Measurements from ENCODE around the gene TMEM263. TPM values are rescaled to one million over a fixed set of nuclear protein-coding genes. Genes with fewer than 3 reads are reported as not detected.

The TMEM263 gene
- total RNA-seq, 3 donors from 2014 or later, result 28.8 to 44.2 (median 37.0) TPM

DNA sequence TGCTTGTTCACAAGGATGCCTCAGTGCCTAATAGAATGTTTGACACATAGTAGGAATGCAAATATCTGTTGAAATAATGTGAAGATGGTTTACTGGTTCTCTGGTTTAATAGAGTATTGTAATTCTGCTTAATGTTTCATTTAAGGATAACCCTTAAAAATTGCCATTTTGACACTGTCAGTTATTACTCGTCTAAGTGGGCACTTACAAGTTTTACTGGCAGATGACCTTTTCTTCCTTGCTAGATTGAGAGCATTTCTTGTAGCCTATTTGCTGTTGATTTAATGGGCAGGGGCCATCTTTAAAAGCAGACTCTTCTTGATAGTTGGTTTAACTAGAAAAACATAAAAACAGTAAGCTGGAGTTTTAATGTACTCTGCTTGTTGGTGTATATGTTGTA lies 1.9 kb downstream of the TMEM263 start:
- intact Hi-C loops (cut with DNase I; ENCODE audit: low total_unique reads), result no loop called here
- Histone ChIP-seq H3K36me3 (no peaks in the 10 kb centered on the region), H3K27me3 (no peaks in the 10 kb centered on the region), H3K9me3 (no peaks in the 10 kb centered on the region), H3K27ac (no peak overlapping the region), H3K4me1 (peaks cover 0 to 15% of the 10 kb centered on the region in 2 donors), H3K4me3 (peak overlapping the region; percentile 94 to 98 (median 95))
- no peak for DNase-seq (ENCODE audit: low spot score in 2 of 2)
- TF ChIP-seq POLR2AphosphoS5 (IDR thresholded peaks at IDR 0.05) (no peak), POLR2A (IDR thresholded peaks at IDR 0.05) (no peak)

- Histone ChIP-seq H3K4me3 (no peak overlapping the region), H3K27ac (no peak overlapping the region)
These were observed 4.7 kb downstream of the TMEM263 start for GRCh38 chr12:106960443-106960842.

DNA sequence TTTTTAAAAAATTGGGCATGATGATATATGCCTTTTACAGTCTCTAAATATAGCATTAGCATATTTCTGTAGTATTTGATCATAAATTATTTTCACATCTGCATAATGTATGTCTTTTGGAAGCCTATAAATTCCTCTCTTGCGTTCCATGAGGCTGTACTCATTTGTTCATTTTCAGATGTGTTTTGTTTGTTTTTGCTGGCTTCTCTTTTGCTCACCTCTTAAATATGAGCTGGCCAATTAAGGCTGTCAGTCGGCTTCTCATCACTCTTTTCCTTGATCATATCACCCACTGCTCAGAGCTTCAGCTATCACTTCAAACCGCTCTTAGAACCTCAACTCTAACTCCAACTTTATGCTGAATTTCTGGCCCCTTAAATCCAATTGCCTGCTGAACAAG lies 6.6 kb downstream of the TMEM263 start:
- intact Hi-C loops (cut with DNase I; ENCODE audit: low total_unique reads), result no loop called here
- Histone ChIP-seq H3K9me3 (no peaks in the 10 kb centered on the region), H3K4me1 (peaks cover 0 to 10% of the 10 kb centered on the region in 2 donors), H3K27me3 (no peaks in the 10 kb centered on the region), H3K4me3 (no peak overlapping the region), H3K36me3 (no peaks in the 10 kb centered on the region), H3K27ac (no peak overlapping the region)
- no peak for DNase-seq (ENCODE audit: low spot score in 2 of 2)
- TF ChIP-seq POLR2AphosphoS5 (IDR thresholded peaks at IDR 0.05) (no peak), CTCF (IDR thresholded peaks at IDR 0.05) (no peak), POLR2A (IDR thresholded peaks at IDR 0.05) (no peak)

More at GRCh38 chr12:106960443-106960842, 4.7 kb downstream of the TMEM263 start:
- no peak for TF ChIP-seq POLR2AphosphoS5 (IDR thresholded peaks at IDR 0.05)
- Histone ChIP-seq H3K4me1 (peaks cover 0 to 10% of the 10 kb centered on the region in 2 donors), H3K9me3 (no peaks in the 10 kb centered on the region), H3K36me3 (no peaks in the 10 kb centered on the region), H3K27me3 (no peaks in the 10 kb centered on the region)
- no peak for DNase-seq (ENCODE audit: low spot score in 2 of 2)
- intact Hi-C loops (cut with DNase I; ENCODE audit: low total_unique reads), result no loop called here

DNA sequence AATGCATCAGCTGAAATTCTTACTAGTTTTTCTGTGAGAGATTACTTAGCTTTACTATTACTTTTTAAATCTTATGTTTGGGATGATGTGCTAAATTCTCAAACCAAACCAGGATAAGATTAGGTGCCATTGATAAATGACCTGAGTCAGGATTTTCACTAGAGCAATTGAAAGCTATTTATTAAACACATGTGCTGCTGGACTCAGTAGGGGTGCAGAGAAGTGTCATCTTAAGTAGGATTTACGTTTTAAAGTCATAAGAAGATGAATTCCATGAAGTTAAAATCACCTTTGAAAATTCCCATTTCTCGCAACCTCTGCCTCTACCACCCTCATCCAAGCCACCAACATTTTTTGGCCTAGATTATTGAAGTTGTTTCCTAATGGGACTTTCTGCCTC lies 8.8 kb downstream of the TMEM263 start:
- DNase-seq (ENCODE audit: low spot score in 2 of 2), result no peak
- no peaks in the 10 kb centered on the region for H3K9me3 ChIP-seq
- intact Hi-C loops (cut with DNase I; ENCODE audit: low total_unique reads), result no loop called here

DNA sequence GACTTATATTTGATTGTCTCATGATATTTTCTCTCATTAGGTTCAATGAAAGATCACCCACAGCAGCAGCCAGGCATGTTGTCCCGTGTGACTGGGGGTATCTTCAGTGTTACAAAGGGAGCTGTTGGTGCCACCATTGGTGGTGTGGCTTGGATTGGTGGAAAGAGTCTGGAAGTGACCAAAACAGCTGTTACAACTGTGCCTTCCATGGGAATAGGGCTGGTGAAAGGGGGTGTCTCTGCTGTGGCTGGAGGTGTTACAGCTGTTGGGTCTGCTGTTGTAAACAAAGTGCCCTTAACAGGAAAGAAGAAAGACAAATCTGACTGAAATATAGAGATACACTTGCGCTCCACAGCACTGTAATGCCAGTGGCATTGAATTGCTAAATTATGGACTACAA lies 15.4 kb downstream of the TMEM263 start:
- Histone ChIP-seq H3K27me3 (no peaks in the 10 kb centered on the region), H3K4me3 (no peak overlapping the region), H3K4me1 (no peaks in the 10 kb centered on the region), H3K27ac (no peak overlapping the region), H3K36me3 (no peaks in the 10 kb centered on the region), H3K9me3 (no peaks in the 10 kb centered on the region)
- intact Hi-C loops (cut with DNase I; ENCODE audit: low total_unique reads), result no loop called here
- TF ChIP-seq CTCF (IDR thresholded peaks at IDR 0.05) (no peak), POLR2A (IDR thresholded peaks at IDR 0.05) (no peak), POLR2AphosphoS5 (IDR thresholded peaks at IDR 0.05) (no peak)
- DNase-seq (ENCODE audit: low spot score in 2 of 2), result no peak

More for the DNA sequence above, 8.8 kb downstream of the TMEM263 start:
- Histone ChIP-seq H3K27ac (no peak overlapping the region), H3K36me3 (no peaks in the 10 kb centered on the region), H3K4me3 (no peak overlapping the region), H3K4me1 (no peaks in the 10 kb centered on the region), H3K27me3 (no peaks in the 10 kb centered on the region)
- TF ChIP-seq CTCF (IDR thresholded peaks at IDR 0.05), result no peak
- TF ChIP-seq POLR2A (IDR thresholded peaks at IDR 0.05), result no peak
- no peak for TF ChIP-seq POLR2AphosphoS5 (IDR thresholded peaks at IDR 0.05)

DNA sequence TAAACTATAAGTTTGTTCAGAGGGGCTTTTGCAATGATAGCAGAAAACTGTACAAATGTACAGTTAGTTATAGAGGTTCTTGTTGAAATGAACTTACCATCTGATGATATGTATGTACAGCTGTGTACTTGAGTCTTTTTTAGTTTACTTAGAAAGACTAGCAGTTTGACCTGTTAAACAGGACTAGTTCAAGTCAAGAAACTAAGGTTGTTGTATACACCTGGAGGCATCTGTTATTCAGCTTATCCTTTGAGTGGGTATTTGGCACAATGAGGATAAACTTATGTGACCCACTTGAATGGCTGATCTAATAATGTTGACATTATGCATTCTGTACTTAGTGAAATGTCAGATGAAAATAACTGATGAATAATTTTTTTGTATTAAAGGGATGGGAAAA lies 17.8 kb downstream of the TMEM263 start:
- no peak for DNase-seq (ENCODE audit: low spot score in 2 of 2)
- no peak overlapping the region for H3K27ac ChIP-seq

More for the DNA sequence above, 17.8 kb downstream of the TMEM263 start:
- Histone ChIP-seq H3K4me1 (no peaks in the 10 kb centered on the region), H3K36me3 (no peaks in the 10 kb centered on the region), H3K27me3 (no peaks in the 10 kb centered on the region), H3K4me3 (no peak overlapping the region), H3K9me3 (no peaks in the 10 kb centered on the region)
- TF ChIP-seq POLR2A (IDR thresholded peaks at IDR 0.05) (no peak), POLR2AphosphoS5 (IDR thresholded peaks at IDR 0.05) (no peak), CTCF (IDR thresholded peaks at IDR 0.05) (no peak)
- intact Hi-C loops (cut with DNase I; ENCODE audit: low total_unique reads), result no loop called here

Data from breast epithelium (tissue), 4 donors.